PC-9 (cell line): ENCODE data around the gene LBP.

ENCODE experiments used
- EZH2 ChIP-seq: fragments of 200-600 bp; sonication (generic); IDR thresholded peaks from 2 replicates; pipeline ENCODE4 v1.8.0; 2017; ENCODE audit warnings: antibody characterized with exemption, low read depth
- TF ChIP-seq, protein P1 (sequence below): fragments of 200-600 bp; sonication (generic); conservative IDR thresholded peaks from 2 replicates; pipeline ENCODE4 v1.6.1; 2017; ENCODE audit warnings: mixed run types, antibody characterized with exemption, mild to moderate bottlenecking, moderate library complexity

- TF ChIP-seq, protein P1, sequence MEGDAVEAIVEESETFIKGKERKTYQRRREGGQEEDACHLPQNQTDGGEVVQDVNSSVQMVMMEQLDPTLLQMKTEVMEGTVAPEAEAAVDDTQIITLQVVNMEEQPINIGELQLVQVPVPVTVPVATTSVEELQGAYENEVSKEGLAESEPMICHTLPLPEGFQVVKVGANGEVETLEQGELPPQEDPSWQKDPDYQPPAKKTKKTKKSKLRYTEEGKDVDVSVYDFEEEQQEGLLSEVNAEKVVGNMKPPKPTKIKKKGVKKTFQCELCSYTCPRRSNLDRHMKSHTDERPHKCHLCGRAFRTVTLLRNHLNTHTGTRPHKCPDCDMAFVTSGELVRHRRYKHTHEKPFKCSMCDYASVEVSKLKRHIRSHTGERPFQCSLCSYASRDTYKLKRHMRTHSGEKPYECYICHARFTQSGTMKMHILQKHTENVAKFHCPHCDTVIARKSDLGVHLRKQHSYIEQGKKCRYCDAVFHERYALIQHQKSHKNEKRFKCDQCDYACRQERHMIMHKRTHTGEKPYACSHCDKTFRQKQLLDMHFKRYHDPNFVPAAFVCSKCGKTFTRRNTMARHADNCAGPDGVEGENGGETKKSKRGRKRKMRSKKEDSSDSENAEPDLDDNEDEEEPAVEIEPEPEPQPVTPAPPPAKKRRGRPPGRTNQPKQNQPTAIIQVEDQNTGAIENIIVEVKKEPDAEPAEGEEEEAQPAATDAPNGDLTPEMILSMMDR = no peak
- no peak for TF ChIP-seq EZH2
These were observed 16.9 kb downstream of the LBP start for GRCh38 chr20:38363004-38363747.
